ENCODE data around the gene HOXD8.
A peak's percentile ranks its signal among the peaks of the same experiment; 100 is the strongest.

Gene HOXD8

GRCh38 chr2:176155356-176156044 is 26.0 kb downstream of the HOXD8 start:
- intact Hi-C loops (cut with DNase I): no loop called here
- DNase-seq: no peak

- intact Hi-C loops (cut with DNase I): no loop called here
- DNase-seq: peak in 1 of 10 donors; percentile 52
These were observed 26.8 kb downstream of the HOXD8 start for GRCh38 chr2:176156301-176156806.

GRCh38 chr2:176156807-176157498 is 27.4 kb downstream of the HOXD8 start, which contains the start of gene HOXD3:
HOXD3 (plus strand) TSS chr2:176157307; CDS start chr2:176169115, 11,808 bp downstream.
- peak in 1 of 10 donors; percentile 22 for DNase-seq
- intact Hi-C loops (cut with DNase I): no loop called here

- intact Hi-C loops (cut with DNase I): no loop called here
These were observed 28.1 kb downstream of the HOXD8 start for GRCh38 chr2:176157499-176158185.

GRCh38 chr2:176158186-176158591 is 28.7 kb downstream of the HOXD8 start:
- DNase-seq: peak in 1 of 10 donors; percentile 43
- intact Hi-C loops (cut with DNase I): no loop called here

More at GRCh38 chr2:176157499-176158185, 28.1 kb downstream of the HOXD8 start:
- DNase-seq: peak in 1 of 10 donors; percentile 78

GRCh38 chr2:176158855-176159662 is 29.6 kb downstream of the HOXD8 start:
- intact Hi-C loops (cut with DNase I): no loop called here
- peak in 1 of 10 donors; percentile 63 for DNase-seq

- DNase-seq: peak in 1 of 10 donors; percentile 68
- intact Hi-C loops (cut with DNase I): no loop called here
These were observed 30.3 kb downstream of the HOXD8 start for GRCh38 chr2:176159663-176160250.

GRCh38 chr2:176160251-176160985 is 30.9 kb downstream of the HOXD8 start:
- peak in 1 of 10 donors; percentile 74 for DNase-seq
- intact Hi-C loops (cut with DNase I): no loop called here

GRCh38 chr2:176160986-176161824 is 31.7 kb downstream of the HOXD8 start:
- intact Hi-C loops (cut with DNase I): no loop called here
- DNase-seq: peak in 1 of 10 donors; percentile 33

GRCh38 chr2:176161825-176162626 is 32.5 kb downstream of the HOXD8 start:
- peak in 1 of 10 donors; percentile 7 for DNase-seq
- intact Hi-C loops (cut with DNase I): no loop called here

- DNase-seq: peak in 1 of 10 donors; percentile 55
- intact Hi-C loops (cut with DNase I): no loop called here
These were observed 33.6 kb downstream of the HOXD8 start for GRCh38 chr2:176162911-176163671.

- DNase-seq: peak in 1 of 10 donors; percentile 52
- intact Hi-C loops (cut with DNase I): no loop called here
These were observed 34.2 kb downstream of the HOXD8 start for GRCh38 chr2:176163672-176164056.

- intact Hi-C loops (cut with DNase I): no loop called here
- no peak for DNase-seq
These were observed 34.7 kb downstream of the HOXD8 start for GRCh38 chr2:176164201-176164600.

GRCh38 chr2:176164611-176165369 is 35.3 kb downstream of the HOXD8 start:
- DNase-seq: peak in 1 of 10 donors; percentile 79
- intact Hi-C loops (cut with DNase I): no loop called here

GRCh38 chr2:176165370-176166050 is 36.0 kb downstream of the HOXD8 start:
- peak in 1 of 10 donors; percentile 72 for DNase-seq
- intact Hi-C loops (cut with DNase I): no loop called here
